Transverse colon (tissue), 4 donors: ENCODE results near the gene CCDC89.

ENCODE experiments used
- EP300 ChIP-seq: sonication (generic); formaldehyde crosslinking; IDR thresholded peaks from one replicate; pipeline ENCODE4 v1.6.1; 2017; ENCODE audit warnings: antibody characterized with exemption, low read depth
- POLR2A ChIP-seq: fragments of 450-650 bp; IDR thresholded peaks from one replicate; pipeline ENCODE4 v1.6.1; 2016; ENCODE audit warnings: antibody characterized with exemption, mild to moderate bottlenecking, moderate library complexity
- POLR2AphosphoS5 ChIP-seq, 3 donors: sonication (generic); formaldehyde crosslinking; IDR thresholded peaks; one replicate each; pipeline ENCODE4 v1.6.1; 2016; ENCODE audit warnings: antibody characterized with exemption in 3 of 3
- TF ChIP-seq, protein P1 (sequence below), 5 experiments: fragments of 200-600 bp in 3 of 5; fragments of 450-650 bp in 2 of 5; sonication (generic) in 3 of 5; IDR thresholded peaks; 1 replicate in 2 of 5; 2 replicates in 3 of 5; pipeline ENCODE4 v1.5.1; 2016 to 2017; ENCODE audit warnings: antibody characterized with exemption in 5 of 5, inconsistent platforms in 3 of 5, mild to moderate bottlenecking in 2 of 5, moderate library complexity in 1 of 5

DNA sequence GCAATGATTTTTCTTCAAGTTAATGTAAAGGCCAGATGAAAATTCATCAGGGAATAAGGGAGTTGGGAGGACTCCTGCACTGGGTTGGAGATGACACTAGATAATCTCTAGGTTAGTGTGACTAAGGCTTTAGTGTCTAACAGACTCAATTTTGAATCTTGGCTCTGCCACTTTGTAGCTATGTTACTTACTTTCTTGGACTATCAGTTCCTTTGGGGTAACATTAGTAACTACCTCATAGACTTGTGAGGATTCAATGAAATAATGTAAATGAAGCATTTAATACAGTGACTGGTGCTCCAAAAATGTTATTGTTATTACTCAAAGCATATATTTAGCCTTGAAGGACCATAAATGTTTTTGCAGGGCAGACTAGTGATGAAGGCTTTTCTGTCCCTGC lies 9.6 kb upstream of the CCDC89 start:
- TF ChIP-seq, protein P1, sequence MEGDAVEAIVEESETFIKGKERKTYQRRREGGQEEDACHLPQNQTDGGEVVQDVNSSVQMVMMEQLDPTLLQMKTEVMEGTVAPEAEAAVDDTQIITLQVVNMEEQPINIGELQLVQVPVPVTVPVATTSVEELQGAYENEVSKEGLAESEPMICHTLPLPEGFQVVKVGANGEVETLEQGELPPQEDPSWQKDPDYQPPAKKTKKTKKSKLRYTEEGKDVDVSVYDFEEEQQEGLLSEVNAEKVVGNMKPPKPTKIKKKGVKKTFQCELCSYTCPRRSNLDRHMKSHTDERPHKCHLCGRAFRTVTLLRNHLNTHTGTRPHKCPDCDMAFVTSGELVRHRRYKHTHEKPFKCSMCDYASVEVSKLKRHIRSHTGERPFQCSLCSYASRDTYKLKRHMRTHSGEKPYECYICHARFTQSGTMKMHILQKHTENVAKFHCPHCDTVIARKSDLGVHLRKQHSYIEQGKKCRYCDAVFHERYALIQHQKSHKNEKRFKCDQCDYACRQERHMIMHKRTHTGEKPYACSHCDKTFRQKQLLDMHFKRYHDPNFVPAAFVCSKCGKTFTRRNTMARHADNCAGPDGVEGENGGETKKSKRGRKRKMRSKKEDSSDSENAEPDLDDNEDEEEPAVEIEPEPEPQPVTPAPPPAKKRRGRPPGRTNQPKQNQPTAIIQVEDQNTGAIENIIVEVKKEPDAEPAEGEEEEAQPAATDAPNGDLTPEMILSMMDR (IDR thresholded peaks at IDR 0.05), result no peak
- TF ChIP-seq EP300, result no peak
- TF ChIP-seq POLR2AphosphoS5 (IDR thresholded peaks at IDR 0.05), result no peak
- TF ChIP-seq POLR2A, result no peak
